HG03432 (cell line): ENCODE results near the gene RAD50.

Experiments used
- ATAC-seq: cut with Tn5 transposase; IDR thresholded peaks from one replicate; pipeline ENCODE4 v1.9.1; 2021; ENCODE audit warnings: mild to moderate bottlenecking, moderate library complexity; ENCODE audit not compliant: unreplicated experiment

Gene RAD50

GRCh38 chr5:132659598-132660493 is 103.1 kb downstream of the RAD50 start:
- ATAC-seq, result no peak

- ATAC-seq, result no peak
Observed at GRCh38 chr5:132661231-132662003, 104.6 kb downstream of the RAD50 start.

DNA sequence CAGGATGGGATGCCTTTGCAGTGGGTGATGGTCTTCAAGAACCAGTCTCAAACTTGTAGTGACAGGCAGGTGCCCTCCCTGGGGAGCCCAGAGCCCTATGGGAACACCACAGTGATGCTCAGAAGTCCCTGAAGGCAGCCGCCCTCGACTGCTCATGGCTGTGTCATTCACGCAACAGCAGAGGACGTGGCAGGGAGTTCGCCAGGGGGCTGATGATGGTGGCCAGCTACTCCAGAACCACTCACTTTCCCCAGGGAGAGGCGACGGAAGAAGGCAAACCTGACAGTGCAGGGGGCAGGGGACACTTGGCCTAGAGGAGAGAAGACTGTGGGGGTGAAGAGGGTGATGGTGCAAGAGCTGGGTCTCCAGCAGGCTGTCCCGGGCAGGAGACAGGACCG is 105.2 kb downstream of the RAD50 start:
- no peak for ATAC-seq

- ATAC-seq, result peak; percentile 63
Observed at GRCh38 chr5:132662925-132663770, 106.4 kb downstream of the RAD50 start.

DNA sequence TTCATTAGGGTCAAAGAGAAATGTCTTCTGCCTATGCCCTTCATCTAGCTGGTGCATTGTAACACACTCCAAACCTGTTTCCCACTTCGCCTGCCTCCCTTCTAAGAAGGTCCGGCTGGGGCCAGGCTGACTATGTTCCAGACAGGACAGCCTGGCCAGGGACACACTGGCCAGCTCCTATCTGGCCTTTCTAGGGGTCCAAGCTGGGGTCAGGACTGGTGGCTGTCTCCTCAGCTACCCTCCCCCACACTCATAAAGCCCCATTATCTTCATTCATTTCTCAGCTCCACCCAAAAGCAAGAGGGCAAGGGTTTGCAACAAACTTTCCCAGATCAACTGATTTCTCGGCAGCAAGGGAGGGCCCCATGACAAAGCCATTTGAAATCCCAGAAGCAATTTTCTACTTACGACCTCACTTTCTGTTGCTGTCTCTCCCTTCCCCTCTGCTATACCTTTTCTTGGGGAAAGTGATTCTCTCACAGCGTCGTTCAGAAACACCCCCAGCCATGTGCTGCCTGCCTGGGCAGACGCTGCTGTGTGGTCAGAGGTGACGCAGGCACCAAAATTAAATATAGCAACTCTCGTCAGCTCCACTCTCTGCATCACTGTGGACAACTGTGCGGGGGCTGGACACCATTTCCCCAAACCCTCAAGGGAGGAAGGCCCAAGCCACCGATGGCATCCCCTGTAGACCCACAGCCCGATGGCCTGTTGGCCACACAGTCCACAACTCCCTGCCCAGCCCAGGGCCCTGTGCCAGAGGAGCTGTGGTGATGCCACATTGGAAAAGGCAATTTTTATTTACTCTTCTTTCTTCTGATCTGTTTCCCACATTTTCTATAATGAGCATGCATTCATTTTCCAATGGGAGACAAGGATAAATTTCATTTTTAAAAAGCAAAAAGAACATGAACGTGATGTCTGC is 107.3 kb downstream of the RAD50 start:
- ATAC-seq, result peak; percentile 46

GRCh38 chr5:132664696-132665209 is 108.0 kb downstream of the RAD50 start:
- ATAC-seq, result no peak

- ATAC-seq, result no peak
Observed at GRCh38 chr5:132665574-132666080, 108.8 kb downstream of the RAD50 start.

- ATAC-seq, result no peak
Observed at GRCh38 chr5:132666310-132667123, 109.7 kb downstream of the RAD50 start.

- ATAC-seq, result no peak
Observed at GRCh38 chr5:132667309-132667708, 110.5 kb downstream of the RAD50 start.

GRCh38 chr5:132667761-132668705 is 111.3 kb downstream of the RAD50 start:
- no peak for ATAC-seq

- no peak for ATAC-seq
Observed at GRCh38 chr5:132668706-132669454, 112.1 kb downstream of the RAD50 start.

GRCh38 chr5:132669455-132669820 is 112.7 kb downstream of the RAD50 start:
- no peak for ATAC-seq

DNA sequence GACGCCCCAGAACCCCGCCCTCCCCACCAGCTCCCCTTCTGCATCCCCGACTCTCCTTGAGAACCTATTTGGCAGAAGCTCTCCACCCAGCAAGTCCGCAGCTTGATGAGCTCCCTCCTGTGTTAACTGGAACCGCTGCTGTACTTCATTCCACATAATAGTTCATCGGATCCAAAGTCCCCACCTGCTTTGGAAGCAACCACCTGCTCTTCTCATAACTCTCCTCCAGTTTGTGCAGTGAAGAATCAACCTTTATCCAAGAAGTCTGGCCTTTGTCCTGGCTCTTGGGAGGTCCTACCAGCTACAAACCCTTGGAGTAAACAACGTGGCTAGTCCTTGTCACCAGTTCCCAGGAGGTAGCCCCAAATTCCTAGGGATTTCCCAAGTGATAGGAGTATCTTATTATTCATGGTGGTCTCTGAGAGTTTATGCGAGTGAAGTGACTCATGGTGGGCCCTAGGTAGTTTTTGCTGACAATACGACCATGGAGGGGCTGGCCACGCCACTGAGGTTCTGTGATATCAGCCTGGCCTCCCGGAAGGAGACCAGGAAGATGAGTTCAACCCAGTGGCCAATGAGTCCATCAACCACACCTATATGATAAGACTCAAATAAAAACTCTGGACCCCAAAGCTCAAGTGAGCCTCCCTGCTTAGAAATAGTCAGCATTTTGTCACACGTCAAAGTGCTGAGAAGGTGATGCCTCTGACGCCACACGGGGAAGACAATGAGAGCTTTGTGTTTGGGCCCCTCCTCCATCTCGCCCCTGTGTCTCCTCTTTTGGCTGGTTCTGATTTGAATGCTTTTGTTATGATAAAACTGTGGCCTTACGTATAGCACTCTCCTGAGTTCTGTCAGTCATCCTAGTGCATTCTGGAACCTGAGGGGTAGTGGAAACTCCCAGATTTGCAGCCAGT is 113.4 kb downstream of the RAD50 start:
- ATAC-seq, result no peak

- no peak for ATAC-seq
Observed at GRCh38 chr5:132671000-132671399, 114.2 kb downstream of the RAD50 start.

DNA sequence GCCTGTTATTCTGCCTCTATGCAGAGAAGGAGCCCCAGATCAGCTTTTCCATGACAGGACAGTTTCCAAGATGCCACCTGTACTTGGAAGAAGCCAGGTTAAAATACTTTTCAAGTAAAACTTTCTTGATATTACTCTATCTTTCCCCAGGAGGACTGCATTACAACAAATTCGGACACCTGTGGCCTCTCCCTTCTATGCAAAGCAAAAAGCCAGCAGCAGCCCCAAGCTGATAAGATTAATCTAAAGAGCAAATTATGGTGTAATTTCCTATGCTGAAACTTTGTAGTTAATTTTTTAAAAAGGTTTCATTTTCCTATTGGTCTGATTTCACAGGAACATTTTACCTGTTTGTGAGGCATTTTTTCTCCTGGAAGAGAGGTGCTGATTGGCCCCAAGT is 116.7 kb downstream of the RAD50 start:
- ATAC-seq, result no peak
